ENCODE data around the gene CIRBP. TPM values are rescaled to one million over a fixed set of nuclear protein-coding genes. Genes with fewer than 3 reads are reported as not detected.

Gene CIRBP
- total RNA-seq, 1 donor from 2014 or later, result 352 TPM

DNA sequence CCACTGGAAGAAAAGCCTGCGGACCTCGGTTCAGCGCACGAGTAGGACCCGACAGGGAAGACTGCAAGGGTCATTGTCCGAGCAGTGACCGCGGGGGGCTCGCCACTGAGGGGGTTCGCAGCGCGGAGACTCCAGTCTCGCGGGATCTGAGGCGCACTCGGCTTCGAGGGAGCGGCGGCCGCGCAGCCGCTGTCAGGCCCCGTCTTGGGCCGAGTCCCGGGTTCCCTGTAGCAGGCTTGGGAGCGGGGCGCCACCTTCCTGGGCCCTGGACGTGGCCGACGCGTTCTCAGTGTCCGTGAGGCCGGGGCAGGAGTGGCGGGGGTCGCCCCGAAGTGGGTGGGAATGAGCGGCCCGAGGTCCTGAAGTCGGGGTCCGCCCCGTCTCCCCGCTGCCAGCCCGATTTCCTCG is 5.7 kb downstream of the CIRBP start:
- Histone ChIP-seq H3K36me3 (peaks cover 70% of the 10 kb centered on the region), H3K27ac (peak overlapping the region; percentile 98), H3K27me3 (ENCODE audit: low read depth) (no peaks in the 10 kb centered on the region), H3K4me1 (peaks cover 72% of the 10 kb centered on the region), H3K4me3 (peak overlapping the region; percentile 69), H3K9me3 (no peaks in the 10 kb centered on the region)
- TF ChIP-seq, protein P1, sequence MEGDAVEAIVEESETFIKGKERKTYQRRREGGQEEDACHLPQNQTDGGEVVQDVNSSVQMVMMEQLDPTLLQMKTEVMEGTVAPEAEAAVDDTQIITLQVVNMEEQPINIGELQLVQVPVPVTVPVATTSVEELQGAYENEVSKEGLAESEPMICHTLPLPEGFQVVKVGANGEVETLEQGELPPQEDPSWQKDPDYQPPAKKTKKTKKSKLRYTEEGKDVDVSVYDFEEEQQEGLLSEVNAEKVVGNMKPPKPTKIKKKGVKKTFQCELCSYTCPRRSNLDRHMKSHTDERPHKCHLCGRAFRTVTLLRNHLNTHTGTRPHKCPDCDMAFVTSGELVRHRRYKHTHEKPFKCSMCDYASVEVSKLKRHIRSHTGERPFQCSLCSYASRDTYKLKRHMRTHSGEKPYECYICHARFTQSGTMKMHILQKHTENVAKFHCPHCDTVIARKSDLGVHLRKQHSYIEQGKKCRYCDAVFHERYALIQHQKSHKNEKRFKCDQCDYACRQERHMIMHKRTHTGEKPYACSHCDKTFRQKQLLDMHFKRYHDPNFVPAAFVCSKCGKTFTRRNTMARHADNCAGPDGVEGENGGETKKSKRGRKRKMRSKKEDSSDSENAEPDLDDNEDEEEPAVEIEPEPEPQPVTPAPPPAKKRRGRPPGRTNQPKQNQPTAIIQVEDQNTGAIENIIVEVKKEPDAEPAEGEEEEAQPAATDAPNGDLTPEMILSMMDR (IDR thresholded peaks at IDR 0.05), result no peak
- intact Hi-C loops (cut with DNase I), result no loop called here
- peak; percentile 58 for DNase-seq
- ATAC-seq, result no peak

DNA sequence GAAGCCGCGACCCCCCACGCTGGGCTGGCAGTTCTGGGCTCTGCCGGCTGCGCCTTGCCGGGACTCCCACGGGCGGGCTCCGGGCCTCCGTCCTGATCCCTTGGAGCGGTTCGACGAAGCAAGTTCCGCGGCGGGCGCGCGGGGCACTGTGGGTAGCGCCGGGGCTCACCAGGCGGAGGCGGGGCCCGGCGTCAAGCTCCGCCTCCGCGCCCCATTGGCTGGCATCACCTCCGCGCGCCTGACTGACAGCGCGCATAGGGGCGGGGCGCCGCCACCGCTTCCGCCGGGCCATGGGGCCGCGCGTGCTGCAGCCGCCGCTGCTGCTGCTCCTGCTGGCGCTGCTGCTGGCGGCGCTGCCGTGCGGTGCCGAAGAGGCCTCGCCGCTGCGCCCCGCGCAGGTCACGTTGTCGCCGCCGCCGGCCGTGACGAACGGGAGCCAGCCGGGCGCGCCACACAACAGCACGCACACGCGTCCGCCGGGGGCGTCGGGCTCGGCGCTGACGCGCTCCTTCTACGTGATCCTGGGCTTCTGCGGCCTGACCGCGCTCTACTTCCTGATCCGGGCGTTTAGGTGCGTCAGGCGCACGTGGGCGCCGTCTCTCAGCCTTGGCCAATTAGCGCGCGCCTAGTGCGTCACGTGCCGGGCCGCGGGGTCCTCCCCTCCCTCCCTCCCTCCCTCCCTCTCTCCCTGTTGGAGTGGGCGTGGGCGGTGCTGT is 6.3 kb downstream of the CIRBP start, which contains the start of gene FAM174C:
Gene FAM174C (plus strand): TSS at position 271 of the 716 bp plus-strand sequence. CDS start 20 bp downstream, at position 291.
- peak within 1 kb of the TSS; percentile 98 for H3K27ac ChIP-seq
- TF ChIP-seq, protein P1 (IDR thresholded peaks at IDR 0.05), result no peak
- no peaks in the 10 kb centered on the region for H3K9me3 ChIP-seq
- DNase-seq (peak; percentile 97), ATAC-seq (peak; percentile 89 to 92)
- intact Hi-C loops (cut with DNase I), result no loop called here
- H3K27me3 ChIP-seq (ENCODE audit: low read depth), result no peaks in the 10 kb centered on the region
- peak within 1 kb of the TSS; percentile 69 for H3K4me3 ChIP-seq
- peaks cover 68% of the 10 kb centered on the region for H3K36me3 ChIP-seq
- H3K4me1 ChIP-seq, result peaks cover 69% of the 10 kb centered on the region

DNA sequence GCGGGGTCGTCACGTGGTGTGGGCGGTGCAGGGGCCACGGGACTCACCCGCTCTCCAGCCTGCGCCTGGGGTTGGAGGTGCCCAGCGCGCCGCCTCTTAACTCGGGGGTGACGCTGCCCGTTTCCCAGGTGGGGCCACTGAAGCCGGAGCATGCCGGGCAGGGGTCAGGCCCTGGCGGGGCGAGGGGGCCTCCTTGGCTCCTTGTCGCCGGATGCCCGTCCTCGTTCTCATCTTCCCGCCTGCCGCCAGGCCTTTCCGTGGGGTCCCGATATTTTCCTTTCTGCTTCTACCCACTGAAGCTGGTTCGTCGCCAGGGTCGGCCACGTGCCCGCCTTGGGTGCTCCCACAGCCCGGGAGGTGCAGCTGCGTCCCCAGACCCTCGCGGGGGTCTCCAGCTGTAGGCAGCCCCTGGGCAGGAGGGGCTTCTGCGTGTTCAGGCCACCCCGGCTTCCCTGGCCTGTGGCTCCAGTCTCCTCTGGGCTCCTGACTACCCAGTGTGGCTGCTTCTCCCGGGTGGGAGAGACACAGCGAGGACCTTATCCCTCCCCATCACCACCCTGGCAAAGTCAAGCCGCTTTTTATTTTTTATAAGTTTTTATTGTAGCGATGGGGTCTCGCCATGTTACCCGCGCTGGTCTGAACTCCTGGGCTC is 7.0 kb downstream of the CIRBP start:
- H3K9me3 ChIP-seq, result no peaks in the 10 kb centered on the region
- no peaks in the 10 kb centered on the region for H3K27me3 ChIP-seq (ENCODE audit: low read depth)
- peaks cover 61% of the 10 kb centered on the region for H3K36me3 ChIP-seq
- DNase-seq, result no peak
- peak overlapping the region; percentile 98 for H3K27ac ChIP-seq
- H3K4me1 ChIP-seq, result peaks cover 62% of the 10 kb centered on the region
- TF ChIP-seq, protein P1 (IDR thresholded peaks at IDR 0.05), result no peak
- intact Hi-C loops (cut with DNase I), result no loop called here
- peak overlapping the region; percentile 69 for H3K4me3 ChIP-seq
- ATAC-seq, result peak in 1 of 2 donors; percentile 0

DNA sequence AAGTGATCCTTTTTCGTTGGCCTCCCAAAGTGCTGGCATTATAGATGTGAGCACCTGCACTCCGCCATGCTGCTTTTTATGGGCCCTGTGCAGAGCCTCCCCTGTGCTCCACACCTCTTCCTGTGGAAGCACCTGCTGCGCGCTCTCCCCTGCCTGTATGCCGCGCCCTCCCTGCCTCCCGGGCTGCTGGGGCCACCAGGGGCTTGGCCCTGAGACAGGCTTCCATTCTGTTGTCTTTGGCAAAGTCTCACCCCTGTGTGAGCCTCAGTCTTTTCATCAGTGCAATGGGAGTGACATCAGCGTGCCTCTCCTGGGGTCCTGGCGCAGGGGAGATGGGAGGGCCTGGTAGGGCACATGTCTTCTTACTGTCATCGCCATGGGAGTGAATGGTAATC is 7.5 kb downstream of the CIRBP start:
- ATAC-seq, result no peak
- H3K4me3 ChIP-seq, result peak overlapping the region; percentile 69
- TF ChIP-seq, protein P1 (IDR thresholded peaks at IDR 0.05), result no peak
- H3K27me3 ChIP-seq (ENCODE audit: low read depth), result no peaks in the 10 kb centered on the region
- no peaks in the 10 kb centered on the region for H3K9me3 ChIP-seq
- intact Hi-C loops (cut with DNase I), result no loop called here
- peaks cover 56% of the 10 kb centered on the region for H3K36me3 ChIP-seq
- DNase-seq, result no peak
- peak overlapping the region; percentile 98 for H3K27ac ChIP-seq
- H3K4me1 ChIP-seq, result peaks cover 57% of the 10 kb centered on the region

DNA sequence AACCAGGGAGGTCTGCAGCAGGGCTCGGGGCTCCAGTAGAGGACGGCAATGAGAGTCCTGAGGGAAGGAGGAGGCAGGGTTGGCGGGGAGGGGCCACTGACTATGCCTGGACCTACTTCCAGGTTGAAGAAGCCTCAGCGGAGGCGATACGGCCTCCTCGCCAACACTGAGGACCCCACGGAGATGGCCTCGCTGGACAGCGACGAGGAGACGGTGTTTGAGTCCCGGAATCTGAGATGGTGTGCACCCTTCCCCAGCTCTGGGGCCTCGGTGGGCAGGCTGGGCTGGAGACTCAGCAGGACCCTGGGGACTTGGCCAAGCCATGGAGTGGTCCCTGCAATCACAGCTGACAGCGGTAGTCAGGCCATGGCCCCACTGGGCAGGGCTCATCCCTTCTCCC is 7.9 kb downstream of the CIRBP start:
- Histone ChIP-seq H3K27me3 (ENCODE audit: low read depth) (no peaks in the 10 kb centered on the region), H3K9me3 (no peaks in the 10 kb centered on the region), H3K27ac (no peak overlapping the region), H3K36me3 (peaks cover 52% of the 10 kb centered on the region), H3K4me1 (peaks cover 53% of the 10 kb centered on the region), H3K4me3 (no peak overlapping the region)
- ATAC-seq (no peak), DNase-seq (no peak)
- intact Hi-C loops (cut with DNase I), result no loop called here
- TF ChIP-seq, protein P1 (IDR thresholded peaks at IDR 0.05), result no peak

Data from lower lobe of right lung (tissue), 2 donors.